Aorta (tissue), 5 donors: ENCODE results near the gene MARK3. TPM values are rescaled to one million over a fixed set of nuclear protein-coding genes. Genes with fewer than 3 reads are reported as not detected.
A peak's percentile ranks its signal among the peaks of the same experiment; 100 is the strongest.

Experiments used
- ATAC-seq: fragments of 200-7000 bp; cut with Tn5 transposase; one replicate; pipeline ENCODE4 v1.9.1; 2022; ENCODE audit warnings: moderate library complexity; ENCODE audit not compliant: low FRiP score
- DNase-seq, 2 donors: peaks; one replicate each; pipeline ENCODE4 v3.0.0-alpha.2; 2020
- H3K27ac ChIP-seq, 2 donors: one replicate each; pipeline ENCODE4 v1.5.1; 2013; ENCODE audit warnings: low read length in 2 of 2, mild to moderate bottlenecking in 2 of 2, moderate library complexity in 2 of 2, control low read depth in 1 of 2, inconsistent platforms in 1 of 2, low read depth in 1 of 2
- H3K27me3 ChIP-seq, 2 donors: one replicate each; pipeline ENCODE4 v1.6.1; 2013; ENCODE audit warnings: control low read depth in 1 of 2, low read length in 1 of 2, mild to moderate bottlenecking in 1 of 2, moderate library complexity in 1 of 2; ENCODE audit not compliant: insufficient read depth in 2 of 2, control insufficient read depth in 1 of 2
- H3K36me3 ChIP-seq, 2 donors: one replicate each; pipeline ENCODE4 v1.6.1; 2013; ENCODE audit warnings: control low read depth in 1 of 2, low read length in 1 of 2, mild to moderate bottlenecking in 1 of 2; ENCODE audit not compliant: insufficient read depth in 2 of 2, control insufficient read depth in 1 of 2
- H3K4me1 ChIP-seq, 2 donors: one replicate each; pipeline ENCODE4 v1.6.1; 2013; ENCODE audit warnings: low read length in 2 of 2, control low read depth in 1 of 2, mild to moderate bottlenecking in 1 of 2, moderate library complexity in 1 of 2; ENCODE audit not compliant: insufficient read depth in 2 of 2, control insufficient read depth in 1 of 2
- H3K4me3 ChIP-seq, 2 donors: one replicate each; pipeline ENCODE4 v1.5.1; 2013; ENCODE audit warnings: low read length in 2 of 2, control low read depth in 1 of 2, mild to moderate bottlenecking in 1 of 2
- H3K9me3 ChIP-seq: one replicate; pipeline ENCODE4 v1.6.1; 2013; ENCODE audit warnings: mild to moderate bottlenecking, low read length; ENCODE audit not compliant: control insufficient read depth
- WGBS, 2 donors: extraction: QIAGEN DNeasy Blood & Tissue Kit; methylation state at CpG; one replicate each; pipeline ENCODE4 v1.1.7; 2013; 5-methylcytosine and 5-hydroxymethylcytosine counted together
- intact Hi-C, 2 donors: fragments of 100-400 bp; cut with DNase I; formaldehyde crosslinking; loops; one replicate each; pipeline versions ENCODE4 v1.14.2 to v1.15.0; 2022
- polyA plus RNA-seq, 2 donors: library from polyadenylated mRNA; stranded (reverse); fragments of 200-250 nt; gene quantifications; one replicate each; pipeline ENCODE4 v1.2.3, GENCODE V29; 2013
- total RNA-seq, 2 donors: library from RNA; stranded (reverse); fragmentation: NEBNext Ultra II Directional; extraction: Animal tissue kit (Norgen Biotek cat#: 25700); gene quantifications; one replicate each; pipeline ENCODE4 v1.2.1, GENCODE V29; 2021
- donor health status: healthy with polysubstance abuse.
- donor health status: Bipolar disorder and iron deficiency.
- donor health status: DM: no; HTN: no; CAD: no.
- donor health status: DM: no; HTN: no; CAD: no.
- donor health status: DM: yes; HTN: yes; CAD: no.

The MARK3 gene
- total and polyA plus RNA-seq, 4 donors = 21.7 to 121 (median 86.0) TPM

- Histone ChIP-seq H3K27me3 (no peaks in the 10 kb centered on the region), H3K9me3 (no peaks in the 10 kb centered on the region), H3K4me1 (peaks cover 4 to 18% of the 10 kb centered on the region in 2 donors), H3K36me3 (no peaks in the 10 kb centered on the region), H3K27ac (no peak overlapping the region), H3K4me3 (no peak overlapping the region)
- no peak for DNase-seq
- intact Hi-C loops = loop anchor here in 1 of 2 donors (5.0 kb wide), 1 partner anchor 37 kb away; no protein-coding TSS in a partner anchor
- no peak for ATAC-seq
- WGBS, 2 donors = 27 to 45% methylated on average over 2 of the region's 2 CpGs
Observed at GRCh38 chr14:103395244-103395643, 10.0 kb downstream of the MARK3 start.

DNA sequence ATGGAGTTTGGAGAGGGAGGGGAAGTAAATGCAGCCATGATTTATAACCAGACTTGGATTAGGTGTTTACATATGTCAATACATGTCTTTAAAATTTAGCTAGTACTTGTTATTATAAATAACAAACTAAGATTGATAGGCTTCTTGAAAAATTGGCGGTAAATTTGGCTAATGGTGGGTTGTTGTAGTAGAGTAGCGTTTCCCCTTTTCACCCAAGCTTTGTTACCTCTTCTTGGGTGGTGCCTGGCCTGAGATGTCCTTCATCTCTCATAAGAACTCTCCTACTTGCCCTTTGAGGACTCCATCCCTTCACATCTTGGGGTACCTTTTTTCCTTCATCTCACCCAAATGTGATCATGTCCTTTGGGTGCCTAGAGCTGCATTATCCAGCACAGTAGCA, 11.2 kb downstream of the MARK3 start:
- WGBS, 2 donors = 68 to 75% methylated on average over 2 of the region's 2 CpGs
- Histone ChIP-seq H3K9me3 (no peaks in the 10 kb centered on the region), H3K27ac (no peak overlapping the region)

DNA sequence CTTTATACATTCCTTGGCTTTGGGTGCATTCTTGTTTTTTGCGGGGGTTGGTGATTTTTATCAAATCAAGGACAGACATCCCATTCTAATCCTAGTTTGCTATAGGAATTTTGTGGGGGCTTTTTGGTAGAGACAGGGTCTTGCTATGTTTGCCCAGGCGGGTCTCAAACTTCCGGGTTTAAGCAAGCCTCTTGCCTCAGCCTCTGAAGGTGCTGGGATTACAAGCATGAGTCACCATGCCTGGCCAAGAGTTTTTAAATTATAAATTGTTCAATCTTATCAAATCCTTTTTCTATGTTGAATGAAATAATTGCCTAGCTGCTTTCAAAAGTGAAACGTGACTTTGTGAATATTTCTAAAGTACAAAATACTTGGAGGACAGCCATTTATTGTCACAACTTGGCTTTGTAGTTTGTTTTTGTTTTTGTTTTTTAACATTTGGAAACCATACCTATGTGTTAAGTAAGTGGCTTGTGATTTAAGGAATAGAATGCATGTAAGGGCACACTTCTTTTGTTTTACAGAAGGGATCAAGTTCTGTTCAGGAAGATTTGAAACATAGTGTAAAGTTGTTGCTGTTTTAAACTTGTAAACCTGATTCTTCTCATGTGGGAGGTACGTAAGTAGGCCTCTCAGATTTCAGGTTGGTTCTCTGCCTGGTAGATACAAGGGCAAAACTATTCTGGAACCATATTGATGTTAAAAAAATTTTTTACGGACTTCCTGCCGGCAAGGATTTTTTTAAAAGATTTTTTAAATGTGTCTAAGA, 13.4 kb downstream of the MARK3 start:
- ATAC-seq (no peak), DNase-seq (no peak)
- Histone ChIP-seq H3K4me3 (no peak overlapping the region), H3K36me3 (no peaks in the 10 kb centered on the region), H3K4me1 (peaks cover 6 to 29% of the 10 kb centered on the region in 2 donors), H3K27ac (no peak overlapping the region), H3K9me3 (no peaks in the 10 kb centered on the region), H3K27me3 (no peaks in the 10 kb centered on the region)
- 43 to 52% methylated on average over 7 of the region's 7 CpGs for WGBS, 2 donors
- intact Hi-C loops = loop anchor here in 1 of 2 donors (5.0 kb wide), 1 partner anchor 34 kb away; no protein-coding TSS in a partner anchor

More for the DNA sequence above, 11.2 kb downstream of the MARK3 start:
- ATAC-seq (no peak), DNase-seq (no peak)
- H3K4me1 ChIP-seq = peaks cover 6 to 20% of the 10 kb centered on the region in 2 donors
- H3K4me3 ChIP-seq = no peak overlapping the region
- H3K27me3 ChIP-seq = no peaks in the 10 kb centered on the region
- no peaks in the 10 kb centered on the region for H3K36me3 ChIP-seq
- intact Hi-C loops = loop anchor here in 1 of 2 donors (5.0 kb wide), 1 partner anchor 36 kb away; no protein-coding TSS in a partner anchor

- intact Hi-C loops = no loop called here
- H3K4me1 ChIP-seq = peaks cover 9 to 25% of the 10 kb centered on the region in 2 donors
- H3K27ac ChIP-seq = no peak overlapping the region
- WGBS, 2 donors = 82 to 95% methylated on average over 4 of the region's 4 CpGs
- no peaks in the 10 kb centered on the region for H3K36me3 ChIP-seq
- H3K4me3 ChIP-seq = no peak overlapping the region
- ATAC-seq = no peak
- no peaks in the 10 kb centered on the region for H3K9me3 ChIP-seq
- no peak for DNase-seq
- H3K27me3 ChIP-seq = no peaks in the 10 kb centered on the region
Observed at GRCh38 chr14:103400537-103400936, 15.3 kb downstream of the MARK3 start.

DNA sequence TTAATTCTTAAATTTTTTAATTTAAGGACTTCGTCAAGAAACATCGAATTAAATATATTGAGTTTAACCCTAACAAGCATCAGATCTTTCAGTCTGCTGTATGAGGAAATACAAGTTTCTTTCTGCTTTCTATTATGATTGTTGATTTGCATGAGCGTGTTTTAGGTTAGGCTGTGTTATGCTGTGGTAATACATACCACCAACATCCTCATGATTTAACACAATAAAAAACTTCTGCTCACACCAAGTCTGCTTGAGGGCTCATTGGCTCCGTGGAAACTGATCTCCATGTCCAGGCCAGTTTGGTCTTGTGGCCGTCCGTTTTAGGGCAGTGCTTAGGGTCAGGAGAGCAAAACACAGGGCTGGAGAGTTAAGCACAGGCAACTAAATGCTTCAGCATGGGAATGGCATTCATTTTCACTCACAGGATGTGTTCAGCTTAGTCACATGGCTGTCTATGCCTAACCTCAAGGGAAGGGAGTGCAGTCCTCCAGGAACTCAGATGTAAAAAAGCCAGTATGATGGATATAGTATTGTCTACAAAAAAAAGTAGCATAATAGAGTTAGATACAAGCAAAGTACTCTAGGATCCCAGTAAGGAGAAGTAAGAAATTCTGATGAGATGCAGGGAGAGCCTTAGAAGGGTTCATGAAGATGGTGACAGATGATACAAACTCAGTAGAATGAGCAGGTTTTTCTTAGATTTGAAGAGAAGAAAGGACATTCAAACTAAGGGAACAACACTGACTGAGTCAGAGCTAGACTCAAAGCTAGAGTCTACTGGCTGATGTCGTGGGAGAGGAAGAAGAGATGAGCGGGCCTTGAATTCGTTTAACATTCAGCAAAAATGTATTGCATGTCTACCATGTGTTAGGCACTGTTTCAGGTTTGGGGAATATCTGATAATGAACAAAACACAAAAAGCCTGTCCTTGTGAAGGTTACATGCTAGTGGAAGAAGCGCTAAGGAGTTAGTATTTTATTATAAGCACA, 16.3 kb downstream of the MARK3 start:
- no peak for DNase-seq
- H3K27ac ChIP-seq = no peak overlapping the region
- intact Hi-C loops = no loop called here

GRCh38 chr14:103402695-103403094, 17.5 kb downstream of the MARK3 start:
- Histone ChIP-seq H3K4me1 (peaks cover 9 to 22% of the 10 kb centered on the region in 2 donors), H3K36me3 (no peaks in the 10 kb centered on the region), H3K27me3 (no peaks in the 10 kb centered on the region), H3K9me3 (no peaks in the 10 kb centered on the region), H3K4me3 (no peak overlapping the region), H3K27ac (no peak overlapping the region)
- ATAC-seq (no peak), DNase-seq (no peak)
- WGBS, 2 donors = 85 to 92% methylated on average over 2 of the region's 2 CpGs
- intact Hi-C loops = no loop called here

More for the DNA sequence above, 16.3 kb downstream of the MARK3 start:
- no peak for ATAC-seq
- WGBS, 2 donors = 71 to 78% methylated on average over 10 of the region's 10 CpGs
- H3K36me3 ChIP-seq = no peaks in the 10 kb centered on the region
- no peak overlapping the region for H3K4me3 ChIP-seq
- H3K27me3 ChIP-seq = no peaks in the 10 kb centered on the region
- H3K9me3 ChIP-seq = no peaks in the 10 kb centered on the region
- peaks cover 9 to 22% of the 10 kb centered on the region in 2 donors for H3K4me1 ChIP-seq

- intact Hi-C loops = no loop called here
- Histone ChIP-seq H3K4me3 (no peak overlapping the region), H3K27ac (no peak overlapping the region), H3K4me1 (peaks cover 9 to 12% of the 10 kb centered on the region in 2 donors), H3K36me3 (no peaks in the 10 kb centered on the region), H3K27me3 (no peaks in the 10 kb centered on the region), H3K9me3 (no peaks in the 10 kb centered on the region)
- 67 to 73% methylated on average over 9 of the region's 9 CpGs for WGBS, 2 donors
- DNase-seq = no peak
- ATAC-seq = no peak
Observed at GRCh38 chr14:103404032-103404918, 19.1 kb downstream of the MARK3 start.

GRCh38 chr14:103404920-103405319, 19.7 kb downstream of the MARK3 start:
- intact Hi-C loops = no loop called here
- Histone ChIP-seq H3K9me3 (no peaks in the 10 kb centered on the region), H3K36me3 (no peaks in the 10 kb centered on the region), H3K4me3 (no peak overlapping the region), H3K27me3 (no peaks in the 10 kb centered on the region), H3K27ac (no peak overlapping the region), H3K4me1 (peaks cover 9 to 12% of the 10 kb centered on the region in 2 donors)
- whole genome bisulfite sequencing, 2 donors = 60 to 64% methylated on average over 7 of the region's 7 CpGs
- peak; percentile 72 for ATAC-seq
- DNase-seq = no peak
